WTC11 (cell line): Measurements from ENCODE around the gene HDLBP. TPM values are rescaled to one million over a fixed set of nuclear protein-coding genes. Genes with fewer than 3 reads are reported as not detected.

Source experiments
- ATAC-seq: fragments of 200-7000 bp; cut with Tn5 transposase; 2 replicates; pipeline ENCODE4 v1.10.0; 2021; ENCODE audit warnings: mild to moderate bottlenecking, moderate library complexity
- CTCF ChIA-PET: fragments of 300-600 bp; sonication (Branson Sonifier 250); formaldehyde crosslinking; loops from one replicate; lab custom pipeline; 2021; ENCODE audit warnings: antibody characterized with exemption; lab: Charles Lee
- POLR2A ChIA-PET: fragments of 350-600 bp; sonication (Branson Sonifier 250); formaldehyde crosslinking; loops from one replicate; lab custom pipeline; 2021; ENCODE audit warnings: antibody characterized with exemption; lab: Charles Lee
- DNase-seq: peaks from one replicate; pipeline ENCODE4 v3.0.0; 2021; ENCODE audit warnings: low spot score
- H3K27ac Mint-ChIP-seq: 2 replicates; pipeline ENCODE4 v1.8.0; 2021; ENCODE audit warnings: mixed read lengths
- H3K27me3 Mint-ChIP-seq: 2 replicates; pipeline ENCODE4 v1.8.0; 2021; ENCODE audit warnings: low read depth, mild to moderate bottlenecking, moderate library complexity, mixed read lengths
- H3K36me3 Mint-ChIP-seq: 2 replicates; pipeline ENCODE4 v1.8.0; 2021; ENCODE audit warnings: mixed read lengths
- H3K4me1 Mint-ChIP-seq: 2 replicates; pipeline ENCODE4 v1.8.0; 2022; ENCODE audit warnings: mixed read lengths
- H3K4me3 Mint-ChIP-seq: 2 replicates; pipeline ENCODE4 v1.8.0; 2021; ENCODE audit warnings: mild to moderate bottlenecking, moderate library complexity, mixed read lengths
- H3K9me3 Mint-ChIP-seq: 2 replicates; pipeline ENCODE4 v1.8.0; 2021; ENCODE audit warnings: mixed read lengths
- CBFB ChIP-seq: sonication (generic); formaldehyde crosslinking; IDR thresholded peaks from 2 replicates; pipeline ENCODE4 v1.8.1; 2022; ENCODE audit warnings: mild to moderate bottlenecking, low read depth, missing genetic modification reagents
- E2F4 ChIP-seq: sonication (generic); formaldehyde crosslinking; IDR thresholded peaks from 2 replicates; pipeline ENCODE4 v1.8.1; 2022; ENCODE audit warnings: low read depth, mild to moderate bottlenecking, moderate library complexity, missing genetic modification reagents, borderline replicate concordance
- GABPB1 ChIP-seq: sonication (generic); formaldehyde crosslinking; IDR thresholded peaks from 2 replicates; pipeline ENCODE4 v1.8.1; 2023; ENCODE audit warnings: mild to moderate bottlenecking, missing genetic modification reagents
- GRHL2 ChIP-seq: fragments of 250-450 bp; sonication (Bioruptor Pico); IDR thresholded peaks from 2 replicates; pipeline ENCODE4 v1.8.0; 2022; ENCODE audit warnings: mild to moderate bottlenecking, moderate library complexity; ENCODE audit not compliant: insufficient replicate concordance, severe bottlenecking
- MYBL2 ChIP-seq: sonication (generic); formaldehyde crosslinking; IDR thresholded peaks from 2 replicates; pipeline ENCODE4 v1.8.1; 2023; ENCODE audit warnings: mild to moderate bottlenecking, moderate library complexity, missing genetic modification reagents
- NR2C2 ChIP-seq: sonication (generic); formaldehyde crosslinking; IDR thresholded peaks from 2 replicates; pipeline ENCODE4 v1.8.0; 2022; ENCODE audit warnings: mild to moderate bottlenecking, missing genetic modification reagents
- SMAD4 ChIP-seq: sonication (generic); formaldehyde crosslinking; IDR thresholded peaks from 2 replicates; pipeline ENCODE4 v1.8.0; 2022; ENCODE audit warnings: mild to moderate bottlenecking, missing genetic modification reagents
- SP1 ChIP-seq: sonication (generic); formaldehyde crosslinking; conservative IDR thresholded peaks from 2 replicates; pipeline ENCODE4 v1.8.1; 2022; ENCODE audit warnings: missing genetic modification reagents
- TCF7 ChIP-seq: sonication (generic); formaldehyde crosslinking; IDR thresholded peaks from 2 replicates; pipeline ENCODE4 v1.8.0; 2022; ENCODE audit warnings: mild to moderate bottlenecking, low read depth, missing genetic modification reagents, moderate library complexity
- ZBTB43 ChIP-seq: sonication (generic); formaldehyde crosslinking; IDR thresholded peaks from 2 replicates; pipeline ENCODE4 v1.8.1; 2023; ENCODE audit warnings: mild to moderate bottlenecking, missing genetic modification reagents
- ZNF121 ChIP-seq: sonication (generic); formaldehyde crosslinking; IDR thresholded peaks from 2 replicates; pipeline ENCODE4 v1.8.0; 2023; ENCODE audit warnings: missing genetic modification reagents
- ZNF138 ChIP-seq: sonication (generic); formaldehyde crosslinking; conservative IDR thresholded peaks from 2 replicates; pipeline ENCODE4 v1.8.1; 2022; ENCODE audit warnings: mild to moderate bottlenecking, moderate library complexity, missing genetic modification reagents
- total RNA-seq: library from RNA; stranded (reverse); gene quantifications from 3 replicates; pipeline ENCODE4 v1.2.3, GENCODE V29; 2021
- TF ChIP-seq, protein P1 (sequence below): sonication (generic); formaldehyde crosslinking; conservative IDR thresholded peaks from 2 replicates; pipeline ENCODE4 v1.8.1; 2022; ENCODE audit warnings: mild to moderate bottlenecking, missing genetic modification reagents
- TF ChIP-seq, protein P2 (sequence below): fragments of 200-600 bp; IDR thresholded peaks from 2 replicates; pipeline ENCODE4 v1.8.0; 2022; ENCODE audit warnings: antibody characterized with exemption
- TF ChIP-seq, protein P3 (sequence below): sonication (generic); formaldehyde crosslinking; IDR thresholded peaks from 2 replicates; pipeline ENCODE4 v1.8.0; 2022; ENCODE audit warnings: mild to moderate bottlenecking, missing genetic modification reagents
- TF ChIP-seq, protein P4 (sequence below): sonication (generic); formaldehyde crosslinking; IDR thresholded peaks from 2 replicates; pipeline ENCODE4 v1.8.0; 2023; ENCODE audit warnings: missing genetic modification reagents, mild to moderate bottlenecking, borderline replicate concordance

HDLBP gene
- total RNA-seq, 1 experiment from 2014 or later, result 368 TPM

DNA sequence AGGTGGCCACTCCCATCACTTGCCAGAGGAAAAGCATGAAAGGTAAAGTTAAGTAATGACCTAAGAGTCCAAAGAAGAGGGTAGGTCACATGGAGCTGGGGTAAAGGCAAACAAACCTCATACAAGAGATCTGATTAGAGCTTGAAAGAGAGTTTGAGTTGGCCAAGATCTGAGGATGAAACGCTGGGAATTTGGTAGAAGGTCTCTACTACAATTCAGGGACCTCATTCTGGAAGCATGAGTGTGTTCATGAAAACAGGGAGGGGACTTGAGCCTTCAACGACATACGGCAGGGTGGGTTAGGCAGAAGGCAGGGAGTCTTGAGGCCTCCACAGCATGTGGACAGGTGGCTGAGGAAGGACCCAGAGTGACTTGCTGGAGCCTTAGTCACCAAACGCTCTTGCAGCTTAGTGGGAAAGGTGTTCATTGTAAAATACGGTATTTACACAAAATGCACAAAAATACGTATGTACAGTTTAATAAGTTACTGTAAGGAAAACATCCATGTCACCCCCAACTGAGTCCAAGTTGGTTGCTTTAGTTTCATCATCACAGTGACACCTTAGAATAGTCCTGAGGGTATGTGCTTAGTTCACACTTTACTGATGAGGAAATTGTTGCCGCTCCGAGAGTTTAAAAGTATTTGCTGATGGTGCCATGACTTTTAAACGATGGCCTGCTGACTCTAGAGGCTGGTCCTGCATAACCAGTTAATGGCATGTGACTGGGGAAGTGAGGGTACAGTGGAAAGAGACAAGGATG, 35.6 kb upstream of the HDLBP start:
- H3K27ac Mint-ChIP-seq, result 0 out of 2 replicates have a peak overlapping the region, but pooled peaks have one; percentile 3
- ATAC-seq (no peak), DNase-seq (no peak)
- H3K4me3 Mint-ChIP-seq, result no peak overlapping the region
- H3K36me3 Mint-ChIP-seq, result peaks cover 67% of the 10 kb centered on the region
- H3K9me3 Mint-ChIP-seq, result no peaks in the 10 kb centered on the region
- H3K27me3 Mint-ChIP-seq, result no peaks in the 10 kb centered on the region
- peaks cover 14% of the 10 kb centered on the region for H3K4me1 Mint-ChIP-seq
- ChIA-PET POLR2A (no interaction called here), CTCF (no interaction called here)
- TF ChIP-seq E2F4 (CRISPR knock-in tag) (no peak), GRHL2 (no peak), GABPB1 (0 out of 2 replicates have a peak, but pooled peaks have one; percentile 17)
- TF ChIP-seq, protein P1, sequence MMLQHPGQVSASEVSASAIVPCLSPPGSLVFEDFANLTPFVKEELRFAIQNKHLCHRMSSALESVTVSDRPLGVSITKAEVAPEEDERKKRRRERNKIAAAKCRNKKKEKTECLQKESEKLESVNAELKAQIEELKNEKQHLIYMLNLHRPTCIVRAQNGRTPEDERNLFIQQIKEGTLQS (CRISPR knock-in tag), result no peak

DNA sequence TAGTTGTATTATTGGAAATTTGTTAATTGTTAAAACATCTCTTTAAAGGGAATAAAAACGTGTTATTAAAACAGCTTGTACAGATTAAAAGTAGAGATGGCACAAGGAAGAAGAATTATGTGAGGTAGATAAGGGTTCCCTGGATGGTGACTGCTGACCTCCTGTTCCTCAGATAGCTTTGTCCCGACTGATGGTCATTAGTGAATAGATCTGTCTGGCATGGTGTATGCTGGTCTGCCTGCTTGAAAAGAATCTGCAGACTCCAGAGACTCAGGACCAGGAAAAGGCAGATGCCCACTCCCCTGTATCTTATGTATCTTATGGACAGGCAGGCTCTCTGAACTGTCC, 35.0 kb upstream of the HDLBP start:
- ChIA-PET POLR2A (no interaction called here), CTCF (interaction anchor here (0.6 kb wide), 1 partner anchor 45 kb away, joined by 4 read pairs; no protein-coding TSS in a partner anchor)
- DNase-seq (no peak), ATAC-seq (no peak)
- Mint-ChIP-seq H3K36me3 (peaks cover 73% of the 10 kb centered on the region), H3K27me3 (no peaks in the 10 kb centered on the region), H3K9me3 (no peaks in the 10 kb centered on the region), H3K4me3 (no peak overlapping the region), H3K4me1 (peaks cover 14% of the 10 kb centered on the region), H3K27ac (0 out of 2 replicates have a peak overlapping the region, but pooled peaks have one; percentile 3)
- TF ChIP-seq GRHL2 (no peak), ZNF121 (CRISPR knock-in tag) (no peak), NR2C2 (no peak), MYBL2 (CRISPR knock-in tag) (no peak)
- TF ChIP-seq, protein P2, sequence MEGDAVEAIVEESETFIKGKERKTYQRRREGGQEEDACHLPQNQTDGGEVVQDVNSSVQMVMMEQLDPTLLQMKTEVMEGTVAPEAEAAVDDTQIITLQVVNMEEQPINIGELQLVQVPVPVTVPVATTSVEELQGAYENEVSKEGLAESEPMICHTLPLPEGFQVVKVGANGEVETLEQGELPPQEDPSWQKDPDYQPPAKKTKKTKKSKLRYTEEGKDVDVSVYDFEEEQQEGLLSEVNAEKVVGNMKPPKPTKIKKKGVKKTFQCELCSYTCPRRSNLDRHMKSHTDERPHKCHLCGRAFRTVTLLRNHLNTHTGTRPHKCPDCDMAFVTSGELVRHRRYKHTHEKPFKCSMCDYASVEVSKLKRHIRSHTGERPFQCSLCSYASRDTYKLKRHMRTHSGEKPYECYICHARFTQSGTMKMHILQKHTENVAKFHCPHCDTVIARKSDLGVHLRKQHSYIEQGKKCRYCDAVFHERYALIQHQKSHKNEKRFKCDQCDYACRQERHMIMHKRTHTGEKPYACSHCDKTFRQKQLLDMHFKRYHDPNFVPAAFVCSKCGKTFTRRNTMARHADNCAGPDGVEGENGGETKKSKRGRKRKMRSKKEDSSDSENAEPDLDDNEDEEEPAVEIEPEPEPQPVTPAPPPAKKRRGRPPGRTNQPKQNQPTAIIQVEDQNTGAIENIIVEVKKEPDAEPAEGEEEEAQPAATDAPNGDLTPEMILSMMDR, result no peak
- TF ChIP-seq, protein P3, sequence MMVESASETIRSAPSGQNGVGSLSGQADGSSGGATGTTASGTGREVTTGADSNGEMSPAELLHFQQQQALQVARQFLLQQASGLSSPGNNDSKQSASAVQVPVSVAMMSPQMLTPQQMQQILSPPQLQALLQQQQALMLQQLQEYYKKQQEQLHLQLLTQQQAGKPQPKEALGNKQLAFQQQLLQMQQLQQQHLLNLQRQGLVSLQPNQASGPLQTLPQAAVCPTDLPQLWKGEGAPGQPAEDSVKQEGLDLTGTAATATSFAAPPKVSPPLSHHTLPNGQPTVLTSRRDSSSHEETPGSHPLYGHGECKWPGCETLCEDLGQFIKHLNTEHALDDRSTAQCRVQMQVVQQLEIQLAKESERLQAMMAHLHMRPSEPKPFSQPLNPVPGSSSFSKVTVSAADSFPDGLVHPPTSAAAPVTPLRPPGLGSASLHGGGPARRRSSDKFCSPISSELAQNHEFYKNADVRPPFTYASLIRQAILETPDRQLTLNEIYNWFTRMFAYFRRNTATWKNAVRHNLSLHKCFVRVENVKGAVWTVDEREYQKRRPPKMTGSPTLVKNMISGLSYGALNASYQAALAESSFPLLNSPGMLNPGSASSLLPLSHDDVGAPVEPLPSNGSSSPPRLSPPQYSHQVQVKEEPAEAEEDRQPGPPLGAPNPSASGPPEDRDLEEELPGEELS (CRISPR knock-in tag), result no peak

DNA sequence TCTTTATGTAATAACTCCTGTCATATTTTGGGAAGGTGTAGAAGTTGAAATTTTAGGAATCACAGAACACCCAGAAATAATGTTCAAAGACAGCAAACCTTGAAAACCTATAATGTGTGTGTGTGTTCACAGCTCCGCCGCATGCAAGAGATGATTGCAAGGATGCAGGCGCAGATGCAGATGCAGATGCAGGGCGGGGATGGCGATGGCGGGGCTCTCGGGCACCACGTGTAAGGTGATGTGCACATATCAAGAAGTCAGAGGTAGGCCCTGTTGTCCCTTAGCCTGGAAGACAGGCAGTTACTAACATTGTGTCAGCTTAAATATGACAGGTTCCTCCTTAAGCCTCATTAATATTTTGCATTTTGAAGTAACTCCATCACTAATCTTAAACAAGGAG, 34.5 kb upstream of the HDLBP start:
- no peak for ATAC-seq
- CTCF ChIA-PET, result interaction anchor here (0.6 kb wide), 1 partner anchor 44 kb away, joined by 4 read pairs; no protein-coding TSS in a partner anchor
- no peak for DNase-seq
- peaks cover 14% of the 10 kb centered on the region for H3K4me1 Mint-ChIP-seq
- POLR2A ChIA-PET, result no interaction called here
- H3K4me3 Mint-ChIP-seq, result no peak overlapping the region
- peaks cover 77% of the 10 kb centered on the region for H3K36me3 Mint-ChIP-seq
- H3K27ac Mint-ChIP-seq, result no peak overlapping the region
- H3K27me3 Mint-ChIP-seq, result no peaks in the 10 kb centered on the region
- no peaks in the 10 kb centered on the region for H3K9me3 Mint-ChIP-seq
- TF ChIP-seq, protein P4, sequence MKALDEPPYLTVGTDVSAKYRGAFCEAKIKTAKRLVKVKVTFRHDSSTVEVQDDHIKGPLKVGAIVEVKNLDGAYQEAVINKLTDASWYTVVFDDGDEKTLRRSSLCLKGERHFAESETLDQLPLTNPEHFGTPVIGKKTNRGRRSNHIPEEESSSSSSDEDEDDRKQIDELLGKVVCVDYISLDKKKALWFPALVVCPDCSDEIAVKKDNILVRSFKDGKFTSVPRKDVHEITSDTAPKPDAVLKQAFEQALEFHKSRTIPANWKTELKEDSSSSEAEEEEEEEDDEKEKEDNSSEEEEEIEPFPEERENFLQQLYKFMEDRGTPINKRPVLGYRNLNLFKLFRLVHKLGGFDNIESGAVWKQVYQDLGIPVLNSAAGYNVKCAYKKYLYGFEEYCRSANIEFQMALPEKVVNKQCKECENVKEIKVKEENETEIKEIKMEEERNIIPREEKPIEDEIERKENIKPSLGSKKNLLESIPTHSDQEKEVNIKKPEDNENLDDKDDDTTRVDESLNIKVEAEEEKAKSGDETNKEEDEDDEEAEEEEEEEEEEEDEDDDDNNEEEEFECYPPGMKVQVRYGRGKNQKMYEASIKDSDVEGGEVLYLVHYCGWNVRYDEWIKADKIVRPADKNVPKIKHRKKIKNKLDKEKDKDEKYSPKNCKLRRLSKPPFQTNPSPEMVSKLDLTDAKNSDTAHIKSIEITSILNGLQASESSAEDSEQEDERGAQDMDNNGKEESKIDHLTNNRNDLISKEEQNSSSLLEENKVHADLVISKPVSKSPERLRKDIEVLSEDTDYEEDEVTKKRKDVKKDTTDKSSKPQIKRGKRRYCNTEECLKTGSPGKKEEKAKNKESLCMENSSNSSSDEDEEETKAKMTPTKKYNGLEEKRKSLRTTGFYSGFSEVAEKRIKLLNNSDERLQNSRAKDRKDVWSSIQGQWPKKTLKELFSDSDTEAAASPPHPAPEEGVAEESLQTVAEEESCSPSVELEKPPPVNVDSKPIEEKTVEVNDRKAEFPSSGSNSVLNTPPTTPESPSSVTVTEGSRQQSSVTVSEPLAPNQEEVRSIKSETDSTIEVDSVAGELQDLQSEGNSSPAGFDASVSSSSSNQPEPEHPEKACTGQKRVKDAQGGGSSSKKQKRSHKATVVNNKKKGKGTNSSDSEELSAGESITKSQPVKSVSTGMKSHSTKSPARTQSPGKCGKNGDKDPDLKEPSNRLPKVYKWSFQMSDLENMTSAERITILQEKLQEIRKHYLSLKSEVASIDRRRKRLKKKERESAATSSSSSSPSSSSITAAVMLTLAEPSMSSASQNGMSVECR (CRISPR knock-in tag), result no peak
- no peak for TF ChIP-seq ZBTB43 (CRISPR knock-in tag)
- no peak for TF ChIP-seq CBFB (CRISPR knock-in tag)
- TF ChIP-seq, protein P2, result no peak
- no peak for TF ChIP-seq ZNF138 (CRISPR knock-in tag)
- TF ChIP-seq SMAD4 (CRISPR knock-in tag), result no peak
- TF ChIP-seq SP1 (CRISPR knock-in tag), result no peak
- TF ChIP-seq TCF7, result no peak
